D341Med (cell line): Measurements from ENCODE around the gene COL15A1.

Experiments used
- DNase-seq: peaks from one replicate; pipeline ENCODE4 v3.0.0; 2012; ENCODE audit warnings: low spot score

COL15A1 gene

GRCh38 chr9:99056886-99057664 lies 113.4 kb downstream of the COL15A1 start:
- no peak for DNase-seq

- no peak for DNase-seq
Observed at GRCh38 chr9:99057665-99058625, 114.2 kb downstream of the COL15A1 start.

GRCh38 chr9:99058964-99059921 lies 115.5 kb downstream of the COL15A1 start:
- DNase-seq: no peak

GRCh38 chr9:99060621-99061020 lies 116.9 kb downstream of the COL15A1 start:
- no peak for DNase-seq

GRCh38 chr9:99062549-99062948 lies 118.8 kb downstream of the COL15A1 start:
- no peak for DNase-seq

- DNase-seq: no peak
Observed at GRCh38 chr9:99063522-99063921, 119.8 kb downstream of the COL15A1 start.

GRCh38 chr9:99066571-99066970 lies 122.9 kb downstream of the COL15A1 start:
- no peak for DNase-seq

- DNase-seq: no peak
Observed at GRCh38 chr9:99069075-99069474, 125.4 kb downstream of the COL15A1 start.

- DNase-seq: no peak
Observed at GRCh38 chr9:99069546-99069945, 125.8 kb downstream of the COL15A1 start.

- no peak for DNase-seq
Observed at GRCh38 chr9:99070681-99071080, 127.0 kb downstream of the COL15A1 start.

GRCh38 chr9:99071313-99072039 lies 127.8 kb downstream of the COL15A1 start:
- no peak for DNase-seq

- DNase-seq: no peak
Observed at GRCh38 chr9:99072040-99072394, 128.3 kb downstream of the COL15A1 start.

- DNase-seq: no peak
Observed at GRCh38 chr9:99073347-99073746, 129.6 kb downstream of the COL15A1 start.

- DNase-seq: no peak
Observed at GRCh38 chr9:99073985-99074901, 130.5 kb downstream of the COL15A1 start.

GRCh38 chr9:99074902-99075245 lies 131.2 kb downstream of the COL15A1 start:
- DNase-seq: no peak

GRCh38 chr9:99075246-99075912 lies 131.7 kb downstream of the COL15A1 start:
- no peak for DNase-seq

GRCh38 chr9:99076030-99076429 lies 132.3 kb downstream of the COL15A1 start:
- no peak for DNase-seq

- DNase-seq: no peak
Observed at GRCh38 chr9:99076483-99077171, 132.9 kb downstream of the COL15A1 start.

- DNase-seq: no peak
Observed at GRCh38 chr9:99078717-99079116, 135.0 kb downstream of the COL15A1 start.
